ENCODE data around the gene IFNE. TPM values are rescaled to one million over a fixed set of nuclear protein-coding genes. Genes with fewer than 3 reads are reported as not detected.

The IFNE gene
- total and polyA plus RNA-seq, 2 donors (not counting 3 experiments of a cell fraction or from before 2014, with no cell fraction given) = 0.22 to 1.4 TPM

GRCh38 chr9:21527579-21527978, 45.5 kb upstream of the IFNE start:
- no peak overlapping the region for H3K9ac ChIP-seq (replicated peaks; ENCODE audit: extremely low read depth, insufficient read depth, low read length)
- ChIA-PET POLR2A (no interaction called here), CTCF (interaction anchor here (1.1 kb wide), 1 partner anchor 10 kb away, joined by 3 read pairs; no protein-coding TSS in a partner anchor)
- H3K79me2 ChIP-seq (ENCODE audit: control insufficient read depth, insufficient read depth, low read length) = peaks cover 100% of the 10 kb centered on the region
- no TSS peak for BruUV-seq (replicated peaks)
- no peaks in the 10 kb centered on the region for H4K20me1 ChIP-seq (replicated peaks; ENCODE audit: control insufficient read depth, extremely low read depth, insufficient read depth, low read length)
- peaks cover 10 to 11% of the 10 kb centered on the region in 2 experiments for H3K36me3 ChIP-seq (ENCODE audit: control insufficient read depth in 2 of 2, extremely low read depth in 1 of 2, insufficient read depth in 2 of 2, low read length in 2 of 2)
- TF ChIP-seq EZH2 (IDR thresholded peaks at IDR 0.05; ENCODE audit: borderline replicate concordance, low read depth, low read length, severe bottlenecking) = no peak
- no peak for TF ChIP-seq CTCF (IDR thresholded peaks at IDR 0.05; ENCODE audit: extremely low read depth in 1 of 2, insufficient read depth in 1 of 2, low read depth in 1 of 2, low read length in 2 of 2)
- TF ChIP-seq POLR2A (IDR thresholded peaks at IDR 0.05; ENCODE audit: low read depth, low read length) = no peak
- no peak for TF ChIP-seq MYC (IDR thresholded peaks at IDR 0.05; ENCODE audit: low read depth, low read length)
- no peak for TF ChIP-seq FOS (IDR thresholded peaks at IDR 0.05; ENCODE audit: borderline replicate concordance, insufficient read depth, low read length)
- no peak for TF ChIP-seq MAX (IDR thresholded peaks at IDR 0.05; ENCODE audit: insufficient read depth, insufficient read length)
- TF ChIP-seq JUN (IDR thresholded peaks at IDR 0.05; ENCODE audit: borderline replicate concordance, insufficient read depth, insufficient read length, low read depth) = no peak
- no peak for TF ChIP-seq GATA2 (IDR thresholded peaks at IDR 0.05; ENCODE audit: insufficient read depth, insufficient read length, low read depth, low read length)
- TF ChIP-seq POLR2AphosphoS5 (IDR thresholded peaks at IDR 0.05; ENCODE audit: insufficient read depth, low read depth, low read length) = no peak
- no peaks in the 10 kb centered on the region for H3K4me1 ChIP-seq (ENCODE audit: control insufficient read depth, extremely low read depth, insufficient read depth, low read length)
- no peaks in the 10 kb centered on the region for H3K9me3 ChIP-seq (replicated peaks; ENCODE audit: control insufficient read depth, insufficient read depth, low read length)
- H3K4me3 ChIP-seq (replicated peaks in 1 of 3; ENCODE audit: insufficient read depth in 1 of 3, low read depth in 1 of 3, low read length in 3 of 3) = no peak overlapping the region
- dilution Hi-C loops (cut with MboI; ENCODE audit: extremely low pct_ligation_motif_present, low sequenced_read_pairs) (no loop called here), intact Hi-C loops (cut with micrococcal nuclease) (no loop called here)
- H3K9me1 ChIP-seq (replicated peaks; ENCODE audit: control insufficient read depth, extremely low read depth, insufficient read depth, low read length) = no peaks in the 10 kb centered on the region
- no peaks in the 10 kb centered on the region for H3K27me3 ChIP-seq (ENCODE audit: control insufficient read depth in 2 of 2, insufficient read depth in 2 of 2, low read length in 2 of 2)
- H3K27ac ChIP-seq (ENCODE audit: insufficient read depth, low read depth, low read length) = no peak overlapping the region
- FAIRE-seq = no peak
- no peak overlapping the region for H2AFZ ChIP-seq (ENCODE audit: low read depth, low read length)
- no peak overlapping the region for H3K4me2 ChIP-seq (ENCODE audit: insufficient read depth, low read length)
- no peak for DNase-seq (ENCODE audit: low read depth, low spot score)

Data from endothelial cell of umbilical vein (primary cell).